Heart left ventricle (tissue), 16 donors: ENCODE measurements around the gene ZNF638. TPM values are rescaled to one million over a fixed set of nuclear protein-coding genes. Genes with fewer than 3 reads are reported as not detected.

ENCODE experiments used
- ATAC-seq, 4 donors: fragments of 200-7000 bp; cut with Tn5 transposase; one replicate each; pipeline ENCODE4 v1.9.1; 2020 to 2022; ENCODE audit warnings: moderate library complexity in 4 of 4, mild to moderate bottlenecking in 3 of 4, moderate number of reproducible peaks in 1 of 4
- DNase-seq, 5 donors: peaks; one replicate each; pipeline ENCODE4 v3.0.0-alpha.2; 2020
- H3K27ac ChIP-seq, 12 donors: fragments of 200-600 bp; sonication (generic) in 4 of 12; one replicate each; pipeline versions ENCODE4 v1.5.0 to v1.8.0; 2016 to 2022; ENCODE audit warnings: mild to moderate bottlenecking in 2 of 12
- H3K27me3 ChIP-seq, 9 donors: fragments of 200-600 bp; sonication (generic) in 2 of 9; one replicate each; pipeline versions ENCODE4 v1.5.1 to v1.8.0; 2016 to 2022; ENCODE audit warnings: mild to moderate bottlenecking in 3 of 9
- H3K36me3 ChIP-seq, 9 donors: fragments of 200-600 bp; sonication (generic) in 2 of 9; one replicate each; pipeline versions ENCODE4 v1.5.0 to v1.8.0; 2018 to 2022; ENCODE audit warnings: mild to moderate bottlenecking in 2 of 9
- H3K4me1 ChIP-seq, 12 donors: fragments of 200-600 bp; sonication (generic) in 4 of 12; one replicate each; pipeline versions ENCODE4 v1.5.0 to v1.8.0; 2016 to 2022; ENCODE audit warnings: mild to moderate bottlenecking in 3 of 12
- H3K4me3 ChIP-seq, 12 donors: fragments of 200-600 bp; sonication (generic) in 4 of 12; one replicate each; pipeline versions ENCODE4 v1.5.0 to v1.8.0; 2017 to 2022; ENCODE audit warnings: mild to moderate bottlenecking in 9 of 12, moderate library complexity in 4 of 12
- H3K9me3 ChIP-seq, 12 donors: fragments of 200-600 bp; sonication (generic) in 4 of 12; one replicate each; pipeline versions ENCODE4 v1.5.0 to v1.8.0; 2016 to 2022; ENCODE audit warnings: mild to moderate bottlenecking in 1 of 12
- CTCF ChIP-seq, 12 donors: fragments of 200-600 bp; sonication (generic) in 4 of 12; IDR thresholded peaks; one replicate each; pipeline versions ENCODE4 v1.5.0 to v1.8.0; 2018 to 2022; ENCODE audit warnings: antibody characterized with exemption in 12 of 12, mild to moderate bottlenecking in 5 of 12
- POLR2A ChIP-seq, 2 donors: fragments of 450-650 bp; IDR thresholded peaks; one replicate each; pipeline ENCODE4 v1.6.1; 2017; ENCODE audit warnings: antibody characterized with exemption in 2 of 2, mild to moderate bottlenecking in 2 of 2, moderate library complexity in 2 of 2
- WGBS, 4 donors: extraction: QIAGEN DNeasy Blood & Tissue Kit in 2 of 4; methylation state at CpG; one replicate each; pipeline versions ENCODE4 v1.1.5 to v1.1.7; 2013 to 2018; 5-methylcytosine and 5-hydroxymethylcytosine counted together
- intact Hi-C, 10 donors: fragments of 100-400 bp; cut with DNase I; formaldehyde crosslinking; loops; one replicate each; pipeline versions ENCODE4 v1.11.1 to v1.14.2; 2022
- polyA plus RNA-seq, 2 donors: library from polyadenylated mRNA; stranded (reverse); fragments of 200-250 nt; gene quantifications; one replicate each; pipeline ENCODE4 v1.2.3, GENCODE V29; 2013
- total RNA-seq, 9 donors: library from RNA; depleted of rRNA in 2 of 9; stranded (reverse); fragments of >200 nt in 2 of 9; fragmentation: NEBNext Ultra II Directional in 3 of 9; extraction: Animal tissue kit (Norgen Biotek cat#: 25700) in 3 of 9; gene quantifications; one replicate each; pipeline versions ENCODE4 v1.1.0 to v1.2.4, GENCODE V29; 2016 to 2023
- donor health status: ischemic (EF 13 %, LVEDD 7.1; RV severe dilation, severe dysfunction).
- donor health status: healthy with polysubstance abuse.
- donor health status: DM: no; HTN: yes; CAD: no.
- donor health status: DM: no; HTN: no; CAD: no.
- donor health status: ischemic (EF 25% LVEDD 6.9; RV normal size, moderate dysfunction).
- donor health status: ischemic (EF 25% LVEDD 5.7; RV mildly dilated, moderate dysfunction).
- donor health status: healthy.
- donor health status: DM: yes; HTN: yes; CAD: no.
- donor health status: ischemic (EF 35%, LVEDD 5.7; RV mildly dilated, moderate dysfunction).
- donor health status: nonischemic (EF 11% LVEDD 7.7; RV severe dilation, severe dysfunction).
- donor health status: DM: yes; HTN: yes; CAD: no.
- donor health status: PGD.
- donor health status: ischemic (EF 29% LVEDD 5.4; RV normal size, mild dysfunction).
- donor health status: nonischemic (EF 23%, LVEDD 6.1; RV moderate dilation, normal function).

ZNF638 gene
- total and polyA plus RNA-seq, 11 donors = 48.6 to 118 (median 84.1) TPM

GRCh38 chr2:71417300-71418202 lies 86.0 kb downstream of the ZNF638 start:
- intact Hi-C loops = no loop called here
- Histone ChIP-seq H3K4me1 (peaks cover 0 to 11% (median 3%) of the 10 kb centered on the region in 12 donors), H3K4me3 (peak overlapping the region in 9 of 12 donors; percentile 24 to 50 (median 39)), H3K9me3 (no peaks in the 10 kb centered on the region), H3K27me3 (no peaks in the 10 kb centered on the region), H3K27ac (peak overlapping the region in 8 of 12 donors; percentile 8 to 68 (median 51)), H3K36me3 (peaks cover 0 to 31% (median 4%) of the 10 kb centered on the region in 9 donors)
- TF ChIP-seq CTCF (IDR thresholded peaks at IDR 0.05) (no peak), POLR2A (IDR thresholded peaks at IDR 0.05) (no peak)
- DNase-seq (no peak), ATAC-seq (no peak)
- WGBS, 4 donors = 31 to 38% (median 35%) methylated on average over 7 to 15 of the region's 16 CpGs

GRCh38 chr2:71419145-71419544 lies 87.6 kb downstream of the ZNF638 start:
- Histone ChIP-seq H3K27ac (no peak overlapping the region), H3K9me3 (no peaks in the 10 kb centered on the region), H3K36me3 (peaks cover 0 to 47% (median 20%) of the 10 kb centered on the region in 9 donors), H3K4me3 (no peak overlapping the region), H3K4me1 (peaks cover 0 to 27% (median 6%) of the 10 kb centered on the region in 12 donors), H3K27me3 (no peaks in the 10 kb centered on the region)
- ATAC-seq (no peak), DNase-seq (no peak)
- 93 to 96% (median 95%) methylated on average over 4 of the region's 4 CpGs for WGBS, 4 donors
- TF ChIP-seq CTCF (IDR thresholded peaks at IDR 0.05) (no peak), POLR2A (IDR thresholded peaks at IDR 0.05) (no peak)
- intact Hi-C loops = no loop called here

GRCh38 chr2:71419976-71420375 lies 88.4 kb downstream of the ZNF638 start:
- Histone ChIP-seq H3K27ac (no peak overlapping the region), H3K4me3 (no peak overlapping the region), H3K4me1 (peaks cover 0 to 32% (median 11%) of the 10 kb centered on the region in 12 donors), H3K27me3 (no peaks in the 10 kb centered on the region), H3K36me3 (peaks cover 0 to 55% (median 29%) of the 10 kb centered on the region in 9 donors), H3K9me3 (no peaks in the 10 kb centered on the region)
- no peak for ATAC-seq
- WGBS, 4 donors = 82 to 92% (median 90%) methylated on average over 1 of the region's 1 CpG
- no peak for DNase-seq
- intact Hi-C loops = no loop called here
- no peak for TF ChIP-seq CTCF (IDR thresholded peaks at IDR 0.05)
- no peak for TF ChIP-seq POLR2A (IDR thresholded peaks at IDR 0.05)

GRCh38 chr2:71422786-71423185 lies 91.2 kb downstream of the ZNF638 start:
- no peak for DNase-seq
- Histone ChIP-seq H3K4me3 (no peak overlapping the region), H3K27me3 (no peaks in the 10 kb centered on the region), H3K36me3 (peaks cover 0 to 83% (median 55%) of the 10 kb centered on the region in 9 donors), H3K27ac (peak overlapping the region in 2 of 12 donors; percentile 15 to 59), H3K9me3 (no peaks in the 10 kb centered on the region), H3K4me1 (peaks cover 0 to 41% (median 9%) of the 10 kb centered on the region in 12 donors)
- ATAC-seq = no peak
- no peak for TF ChIP-seq CTCF (IDR thresholded peaks at IDR 0.05)
- TF ChIP-seq POLR2A (IDR thresholded peaks at IDR 0.05) = no peak
- intact Hi-C loops = no loop called here
- WGBS, 4 donors = 78 to 90% (median 82%) methylated on average over 2 of the region's 2 CpGs
